Central memory CD4-positive, alpha-beta T cell (primary cell): ENCODE measurements around the gene SNIP1.
"Not testable (repeated sequence)": the region's sequence is repeated elsewhere in the genome, so short reads cannot be mapped to it uniquely, and the experiment has no call there.

Experiments used
- DNase-seq: peaks from one replicate; pipeline ENCODE4 v3.0.0; 2022

SNIP1 gene

DNA sequence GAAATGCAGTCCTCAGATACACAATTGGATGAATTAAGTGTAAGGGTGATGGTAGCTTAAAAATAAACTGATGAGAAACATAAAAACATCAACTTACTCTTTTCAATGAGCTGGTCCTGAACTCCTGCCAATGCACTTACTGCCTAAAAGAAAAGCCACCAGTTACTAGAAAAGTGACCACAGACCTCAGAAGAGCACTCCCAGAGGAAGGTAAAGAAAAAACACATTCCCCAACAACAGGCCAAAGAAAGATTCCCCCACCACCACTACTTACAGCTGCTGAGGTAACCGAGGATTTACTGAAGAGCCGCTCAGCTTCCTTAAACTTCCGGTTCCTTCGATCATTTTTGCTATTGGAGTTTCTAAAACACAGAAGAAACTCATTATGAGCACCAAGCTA is 44.9 kb downstream of the SNIP1 start:
- DNase-seq: no peak

DNA sequence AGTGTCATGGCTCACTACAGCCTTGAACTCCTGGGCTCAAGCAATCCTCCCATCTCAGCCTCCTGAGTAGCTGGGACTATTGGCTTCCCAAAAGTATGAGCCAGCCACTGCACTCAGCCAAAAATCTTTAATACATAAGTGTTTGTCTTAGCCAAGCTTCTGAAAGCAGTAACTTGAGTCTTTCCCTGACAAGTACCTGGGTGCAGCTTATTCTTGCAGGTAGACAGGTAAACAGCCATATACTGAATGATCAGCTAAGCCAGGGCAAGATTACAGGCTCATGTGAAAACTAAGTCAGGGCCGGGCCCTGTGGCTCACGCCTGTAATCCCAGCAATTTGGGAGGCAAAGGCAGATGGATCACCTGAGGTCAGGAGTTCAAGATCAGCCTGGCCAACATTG is 47.4 kb downstream of the SNIP1 start:
- DNase-seq: no peak

- DNase-seq: not testable (repeated sequence)
Observed at GRCh38 chr1:37502791-37503190, 51.3 kb downstream of the SNIP1 start.

GRCh38 chr1:37502104-37502503 is 52.0 kb downstream of the SNIP1 start:
- DNase-seq: no peak

GRCh38 chr1:37501661-37502060 is 52.4 kb downstream of the SNIP1 start:
- no peak for DNase-seq

DNA sequence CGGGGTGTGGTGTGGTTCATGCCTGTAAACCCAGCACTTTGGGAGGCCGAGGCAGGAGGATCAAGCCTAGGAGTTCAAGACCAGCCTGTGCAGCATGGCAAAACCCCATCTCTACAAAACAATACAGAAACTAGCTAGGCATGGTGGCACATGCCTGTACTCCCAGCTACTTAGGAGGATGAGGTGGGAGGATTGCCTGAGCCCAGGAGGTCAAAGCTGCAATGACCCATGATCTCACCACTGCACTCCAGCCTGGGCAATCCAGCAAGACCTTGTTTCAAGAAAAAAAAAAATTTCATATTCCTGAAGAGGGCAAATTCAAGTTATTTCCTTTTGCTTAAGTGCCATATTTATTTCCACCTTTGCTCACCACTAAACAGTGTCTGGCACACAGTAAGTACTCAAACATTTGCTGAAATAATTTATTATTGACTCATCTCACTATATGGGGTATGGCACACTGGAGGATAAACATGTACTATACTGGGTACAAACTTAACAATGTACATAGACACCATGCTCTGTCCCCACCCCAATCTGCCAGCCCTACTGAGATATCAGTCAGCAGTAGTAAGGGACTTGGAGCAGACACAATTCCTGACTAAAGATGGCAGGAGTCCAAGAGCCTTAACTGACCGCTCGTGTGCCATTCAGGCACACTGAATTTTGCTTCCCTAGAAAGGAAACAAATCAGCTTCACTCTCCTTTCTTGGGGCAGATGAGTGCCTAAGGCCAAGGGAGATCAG is 55.0 kb downstream of the SNIP1 start:
- DNase-seq: no peak

DNA sequence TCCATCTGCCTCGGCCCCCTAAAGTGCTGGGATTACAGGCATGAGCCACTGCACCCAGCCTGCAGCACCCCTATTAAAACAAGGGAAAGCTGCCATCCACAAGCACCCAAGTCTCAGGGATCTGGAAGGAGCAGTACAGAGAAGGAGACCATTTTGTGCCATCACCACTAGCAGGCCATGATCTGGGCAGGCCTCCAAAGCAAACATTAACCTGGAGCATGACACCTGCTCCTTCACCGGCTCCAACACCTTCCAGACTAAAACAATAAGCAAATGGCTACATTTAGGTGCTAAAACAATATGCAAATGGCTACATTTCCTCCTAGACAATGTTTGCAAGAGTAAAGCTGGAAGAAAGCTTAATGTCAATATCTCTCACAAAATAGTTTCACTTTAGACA is 56.3 kb downstream of the SNIP1 start:
- DNase-seq: no peak

DNA sequence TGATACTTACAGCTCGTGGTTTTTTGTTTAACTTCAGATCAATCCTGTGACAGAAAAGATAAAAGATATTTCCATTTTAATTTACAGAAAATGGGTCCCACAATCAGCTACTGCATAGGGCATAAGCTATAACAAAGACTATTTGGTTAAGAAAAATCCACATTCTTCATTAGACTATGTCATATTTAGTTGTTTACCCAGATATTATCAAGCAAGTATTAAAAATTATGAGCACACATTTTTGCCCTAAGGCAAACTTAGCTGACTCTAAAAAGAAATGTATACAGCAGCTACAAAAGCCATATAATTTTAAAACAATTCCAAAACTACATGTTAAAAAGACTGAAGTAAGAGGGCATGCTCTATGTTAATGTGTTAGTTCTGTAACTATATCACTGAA is 58.2 kb downstream of the SNIP1 start:
- DNase-seq: no peak

GRCh38 chr1:37493336-37494098 is 60.6 kb downstream of the SNIP1 start:
- DNase-seq: no peak

DNA sequence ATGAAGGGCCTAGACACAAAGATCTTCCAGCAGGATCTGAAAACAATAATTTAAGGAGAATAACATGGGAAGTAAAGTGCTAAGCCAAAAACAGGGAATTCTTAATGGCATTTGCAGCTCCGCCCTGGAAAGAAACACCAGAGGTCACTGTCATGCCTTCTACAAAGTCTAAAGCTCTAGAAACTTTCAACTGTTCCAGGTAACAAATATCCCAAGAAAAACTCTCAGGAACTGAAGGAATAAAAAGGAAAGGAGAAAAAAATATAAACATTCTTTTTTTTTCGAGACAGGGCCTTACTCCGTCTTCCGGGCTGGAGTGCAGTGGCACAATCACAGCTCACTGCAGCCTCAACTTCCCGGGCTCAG is 66.5 kb downstream of the SNIP1 start:
- DNase-seq: no peak

DNA sequence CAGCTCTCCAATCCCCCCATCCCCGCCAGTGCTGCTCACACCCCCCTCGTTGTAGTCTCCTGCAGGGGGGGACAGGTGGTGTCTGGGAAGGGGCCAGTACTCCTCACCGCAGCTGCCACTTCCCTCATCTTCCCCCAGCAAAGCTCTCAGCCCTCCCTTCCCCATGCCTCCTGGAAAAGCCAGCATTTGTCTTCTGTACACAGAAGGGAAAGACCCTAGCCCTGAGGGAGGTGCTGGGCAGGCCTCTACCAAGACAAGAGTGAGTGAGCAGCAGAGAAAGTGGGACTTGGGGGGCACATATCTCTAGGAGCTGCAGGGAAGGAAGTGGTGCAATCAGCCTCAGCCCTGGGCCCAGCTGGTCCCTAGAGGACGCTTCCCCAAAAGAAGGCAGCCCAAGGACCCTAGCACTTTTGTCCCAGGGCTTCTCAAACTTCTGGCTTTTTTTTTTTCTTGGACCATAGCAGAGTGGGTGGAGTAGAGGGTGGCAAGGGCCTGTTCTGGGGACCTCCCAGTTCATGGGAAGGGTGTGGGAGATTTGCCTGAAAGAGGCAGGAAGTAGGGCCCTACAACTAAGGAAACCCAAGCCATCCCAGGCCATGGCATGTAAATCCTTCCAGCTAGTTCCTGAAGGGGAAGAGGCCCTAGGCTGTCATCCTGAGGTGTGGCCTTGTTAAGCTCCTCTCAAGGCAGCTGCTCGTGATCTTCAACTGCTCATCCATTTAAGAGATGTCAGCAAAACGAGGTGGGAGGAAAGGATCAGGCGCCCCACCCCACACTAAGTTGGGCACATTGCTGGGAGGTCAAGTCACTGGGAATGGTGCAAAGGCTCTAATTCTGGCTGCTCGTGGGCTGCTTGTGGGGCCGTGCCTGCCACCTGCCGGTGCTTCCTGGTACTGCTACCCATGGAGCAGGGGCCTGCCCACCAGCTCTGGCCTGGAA is 67.1 kb downstream of the SNIP1 start:
- DNase-seq: peak; percentile 67

- no peak for DNase-seq
Observed at GRCh38 chr1:37485902-37486679, 68.0 kb downstream of the SNIP1 start.
